Measurements from ENCODE around the gene TXLNA. TPM values are rescaled to one million over a fixed set of nuclear protein-coding genes. Genes with fewer than 3 reads are reported as not detected.

The TXLNA gene
- total RNA-seq, 2 experiments from 2014 or later, result 47.3 to 47.5 TPM

DNA sequence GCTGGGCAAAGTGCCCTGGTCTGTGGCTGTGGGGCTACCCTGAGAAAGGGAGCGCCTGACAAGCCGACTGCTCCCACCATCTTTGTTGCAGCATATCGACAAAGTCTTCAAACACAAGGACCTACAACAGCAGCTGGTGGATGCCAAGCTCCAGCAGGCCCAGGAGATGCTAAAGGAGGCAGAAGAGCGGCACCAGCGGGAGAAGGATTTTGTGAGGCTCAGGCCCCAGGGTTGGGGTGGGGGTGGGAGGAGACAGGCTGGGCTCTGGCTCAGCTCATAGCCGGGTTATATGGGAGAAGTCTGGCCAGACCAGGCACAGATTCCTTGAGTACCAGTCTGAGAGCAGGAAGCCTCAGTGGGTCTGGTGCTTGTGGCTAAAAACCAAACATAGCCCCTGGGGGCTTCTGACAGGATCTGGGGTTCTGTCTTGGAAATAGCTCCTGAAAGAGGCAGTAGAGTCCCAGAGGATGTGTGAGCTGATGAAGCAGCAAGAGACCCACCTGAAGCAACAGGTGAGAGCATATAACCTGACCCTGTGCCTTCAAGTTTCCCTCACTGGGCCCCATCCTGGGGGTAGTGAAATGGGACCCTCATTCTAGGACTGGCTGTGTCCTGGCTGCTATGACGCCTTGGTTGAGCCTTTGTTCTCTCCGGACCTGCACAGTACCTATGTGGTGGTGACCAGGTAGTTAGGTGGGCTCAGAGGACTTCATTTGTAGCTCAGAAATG lies 12.9 kb downstream of the TXLNA start:
- H3K4me1 ChIP-seq (ENCODE audit: insufficient read depth, low read length, poor library complexity, severe bottlenecking), result no peaks in the 10 kb centered on the region
- no peak overlapping the region for H3K4me2 ChIP-seq (ENCODE audit: low read length)
- H3K36me3 ChIP-seq (ENCODE audit: insufficient read depth, low read length), result peaks cover 100% of the 10 kb centered on the region
- no peaks in the 10 kb centered on the region for H3K9me3 ChIP-seq (ENCODE audit: low read length)
- ChIA-PET CTCF (ENCODE audit: unreplicated experiment) (no interaction called here), POLR2A (interaction anchor here (0.6 to 1.1 kb wide), 3 partner anchors 8 to 47 kb away, joined by 3 to 7 read pairs (median 3); partner anchors contain the start of gene CCDC28B)
- H2AFZ ChIP-seq (ENCODE audit: low read length), result no peak overlapping the region
- H3K27ac ChIP-seq (ENCODE audit: low read depth, low read length, poor library complexity, severe bottlenecking), result no peak overlapping the region
- no peak overlapping the region for H3K4me3 ChIP-seq (ENCODE audit: low read depth, low read length, poor library complexity, severe bottlenecking)
- no peaks in the 10 kb centered on the region for H3K9me2 ChIP-seq (ENCODE audit: insufficient read depth, low read length)
- H4K20me1 ChIP-seq (ENCODE audit: insufficient read depth, low read length), result no peaks in the 10 kb centered on the region
- intact Hi-C loops (cut with micrococcal nuclease; ENCODE audit: unreplicated experiment), result no loop called here
- no TSS peak for BruUV-seq (replicated peaks)
- TF ChIP-seq EZH2phosphoT487 (IDR thresholded peaks at IDR 0.05; ENCODE audit: borderline replicate concordance, low read depth, low read length), result no peak
- TF ChIP-seq, protein P1, sequence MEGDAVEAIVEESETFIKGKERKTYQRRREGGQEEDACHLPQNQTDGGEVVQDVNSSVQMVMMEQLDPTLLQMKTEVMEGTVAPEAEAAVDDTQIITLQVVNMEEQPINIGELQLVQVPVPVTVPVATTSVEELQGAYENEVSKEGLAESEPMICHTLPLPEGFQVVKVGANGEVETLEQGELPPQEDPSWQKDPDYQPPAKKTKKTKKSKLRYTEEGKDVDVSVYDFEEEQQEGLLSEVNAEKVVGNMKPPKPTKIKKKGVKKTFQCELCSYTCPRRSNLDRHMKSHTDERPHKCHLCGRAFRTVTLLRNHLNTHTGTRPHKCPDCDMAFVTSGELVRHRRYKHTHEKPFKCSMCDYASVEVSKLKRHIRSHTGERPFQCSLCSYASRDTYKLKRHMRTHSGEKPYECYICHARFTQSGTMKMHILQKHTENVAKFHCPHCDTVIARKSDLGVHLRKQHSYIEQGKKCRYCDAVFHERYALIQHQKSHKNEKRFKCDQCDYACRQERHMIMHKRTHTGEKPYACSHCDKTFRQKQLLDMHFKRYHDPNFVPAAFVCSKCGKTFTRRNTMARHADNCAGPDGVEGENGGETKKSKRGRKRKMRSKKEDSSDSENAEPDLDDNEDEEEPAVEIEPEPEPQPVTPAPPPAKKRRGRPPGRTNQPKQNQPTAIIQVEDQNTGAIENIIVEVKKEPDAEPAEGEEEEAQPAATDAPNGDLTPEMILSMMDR (conservative IDR thresholded peaks at IDR 0.05; ENCODE audit: low read length), result no peak
- peaks cover 2% of the 10 kb centered on the region; the same call in 1 of the 2 replicates for H3K79me2 ChIP-seq (ENCODE audit: insufficient read depth, low read depth, low read length)
- DNase-seq (ENCODE audit: low spot score), result no peak

- Histone ChIP-seq H3K4me1 (ENCODE audit: insufficient read depth, low read length, poor library complexity, severe bottlenecking) (peaks cover 17% of the 10 kb centered on the region), H3K36me3 (ENCODE audit: insufficient read depth, low read length) (peaks cover 94% of the 10 kb centered on the region), H3K79me2 (ENCODE audit: insufficient read depth, low read depth, low read length) (no peaks in the 10 kb centered on the region), H3K9me2 (ENCODE audit: insufficient read depth, low read length) (no peaks in the 10 kb centered on the region), H3K4me2 (ENCODE audit: low read length) (no peak overlapping the region), H3K27ac (ENCODE audit: low read depth, low read length, poor library complexity, severe bottlenecking) (no peak overlapping the region), H3K4me3 (ENCODE audit: low read depth, low read length, poor library complexity, severe bottlenecking) (no peak overlapping the region), H2AFZ (ENCODE audit: low read length) (no peak overlapping the region), H4K20me1 (ENCODE audit: insufficient read depth, low read length) (no peaks in the 10 kb centered on the region), H3K9me3 (ENCODE audit: low read length) (no peaks in the 10 kb centered on the region)
- CTCF ChIA-PET (ENCODE audit: unreplicated experiment), result no interaction called here
- intact Hi-C loops (cut with micrococcal nuclease; ENCODE audit: unreplicated experiment), result no loop called here
- TF ChIP-seq EZH2phosphoT487 (IDR thresholded peaks at IDR 0.05; ENCODE audit: borderline replicate concordance, low read depth, low read length), result no peak
- TF ChIP-seq, protein P1 (conservative IDR thresholded peaks at IDR 0.05; ENCODE audit: low read length), result no peak
- BruUV-seq (replicated peaks), result no TSS peak
- no peak for DNase-seq (ENCODE audit: low spot score)
- POLR2A ChIA-PET, result interaction anchor here (1.1 kb wide), 1 partner anchor 16 kb away, joined by 3 read pairs; the partner anchor contains the start of gene TXLNA
Observed at GRCh38 chr1:32194984-32195383, 15.5 kb downstream of the TXLNA start.

- H3K36me3 ChIP-seq (ENCODE audit: insufficient read depth, low read length), result peaks cover 88% of the 10 kb centered on the region
- no peak overlapping the region for H3K27ac ChIP-seq (ENCODE audit: low read depth, low read length, poor library complexity, severe bottlenecking)
- H4K20me1 ChIP-seq (ENCODE audit: insufficient read depth, low read length), result no peaks in the 10 kb centered on the region
- no peak overlapping the region for H3K4me2 ChIP-seq (ENCODE audit: low read length)
- no peaks in the 10 kb centered on the region for H3K9me3 ChIP-seq (ENCODE audit: low read length)
- no peak overlapping the region for H2AFZ ChIP-seq (ENCODE audit: low read length)
- ChIA-PET CTCF (ENCODE audit: unreplicated experiment) (no interaction called here), POLR2A (interaction anchor here (1.1 kb wide), 1 partner anchor 16 kb away, joined by 3 read pairs; the partner anchor contains the start of gene TXLNA)
- BruUV-seq (replicated peaks), result no TSS peak
- no peaks in the 10 kb centered on the region for H3K79me2 ChIP-seq (ENCODE audit: insufficient read depth, low read depth, low read length)
- TF ChIP-seq, protein P1 (conservative IDR thresholded peaks at IDR 0.05; ENCODE audit: low read length), result no peak
- TF ChIP-seq EZH2phosphoT487 (IDR thresholded peaks at IDR 0.05; ENCODE audit: borderline replicate concordance, low read depth, low read length), result no peak
- DNase-seq (ENCODE audit: low spot score), result no peak
- peaks cover 22% of the 10 kb centered on the region for H3K4me1 ChIP-seq (ENCODE audit: insufficient read depth, low read length, poor library complexity, severe bottlenecking)
- intact Hi-C loops (cut with micrococcal nuclease; ENCODE audit: unreplicated experiment), result no loop called here
- no peak overlapping the region for H3K4me3 ChIP-seq (ENCODE audit: low read depth, low read length, poor library complexity, severe bottlenecking)
- no peaks in the 10 kb centered on the region for H3K9me2 ChIP-seq (ENCODE audit: insufficient read depth, low read length)
Observed at GRCh38 chr1:32195531-32195930, 16.1 kb downstream of the TXLNA start.

All from OCI-LY7 (cell line).